Measurements from ENCODE around the gene CHM. TPM values are rescaled to one million over a fixed set of nuclear protein-coding genes. Genes with fewer than 3 reads are reported as not detected.

CHM gene
- total and polyA plus RNA-seq, 2 experiments from 2014 or later: 19.0 to 19.1 TPM

GRCh38 chrX:85963736-85964135 is 83.6 kb downstream of the CHM start (continued):
- TF ChIP-seq ZNF462 (CRISPR knock-in tag; IDR thresholded peaks at IDR 0.05) (no peak), NANOG (IDR thresholded peaks at IDR 0.05; ENCODE audit: borderline replicate concordance) (no peak), ETS1 (IDR thresholded peaks at IDR 0.05) (no peak), STAT1 (IDR thresholded peaks at IDR 0.05; ENCODE audit: unreplicated experiment) (no peak), ZNF114 (CRISPR knock-in tag; IDR thresholded peaks at IDR 0.05) (no peak), CTCF (conservative IDR thresholded peaks at IDR 0.05; ENCODE audit: low read depth in 2 of 2) (no peak), ZNF331 (CRISPR knock-in tag; IDR thresholded peaks at IDR 0.05; ENCODE audit: low read depth) (no peak), JUNB (IDR thresholded peaks at IDR 0.05; ENCODE audit: unreplicated experiment) (no peak), CREB1 (CRISPR knock-in tag; IDR thresholded peaks at IDR 0.05; ENCODE audit: low read depth) (no peak)
